ENCODE measurements around the gene MAPK4.

GRCh38 chr18:50697509-50697908, 137.6 kb downstream of the MAPK4 start:
- TF ChIP-seq, protein P1, sequence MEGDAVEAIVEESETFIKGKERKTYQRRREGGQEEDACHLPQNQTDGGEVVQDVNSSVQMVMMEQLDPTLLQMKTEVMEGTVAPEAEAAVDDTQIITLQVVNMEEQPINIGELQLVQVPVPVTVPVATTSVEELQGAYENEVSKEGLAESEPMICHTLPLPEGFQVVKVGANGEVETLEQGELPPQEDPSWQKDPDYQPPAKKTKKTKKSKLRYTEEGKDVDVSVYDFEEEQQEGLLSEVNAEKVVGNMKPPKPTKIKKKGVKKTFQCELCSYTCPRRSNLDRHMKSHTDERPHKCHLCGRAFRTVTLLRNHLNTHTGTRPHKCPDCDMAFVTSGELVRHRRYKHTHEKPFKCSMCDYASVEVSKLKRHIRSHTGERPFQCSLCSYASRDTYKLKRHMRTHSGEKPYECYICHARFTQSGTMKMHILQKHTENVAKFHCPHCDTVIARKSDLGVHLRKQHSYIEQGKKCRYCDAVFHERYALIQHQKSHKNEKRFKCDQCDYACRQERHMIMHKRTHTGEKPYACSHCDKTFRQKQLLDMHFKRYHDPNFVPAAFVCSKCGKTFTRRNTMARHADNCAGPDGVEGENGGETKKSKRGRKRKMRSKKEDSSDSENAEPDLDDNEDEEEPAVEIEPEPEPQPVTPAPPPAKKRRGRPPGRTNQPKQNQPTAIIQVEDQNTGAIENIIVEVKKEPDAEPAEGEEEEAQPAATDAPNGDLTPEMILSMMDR (IDR thresholded peaks at IDR 0.05 in 2 of 3, conservative IDR thresholded peaks at IDR 0.05 in 1 of 3; ENCODE audit: control insufficient read depth in 2 of 3, extremely low read depth in 1 of 3, insufficient read depth in 1 of 3, low read depth in 3 of 3, low read length in 3 of 3): no peak
- TF ChIP-seq CREB1 (IDR thresholded peaks at IDR 0.05; ENCODE audit: low read depth) (no peak), POLR2AphosphoS5 (IDR thresholded peaks at IDR 0.05; ENCODE audit: low read length) (no peak), PKNOX1 (IDR thresholded peaks at IDR 0.05) (no peak), ZNF217 (IDR thresholded peaks at IDR 0.05) (no peak), REST (IDR thresholded peaks at IDR 0.05; ENCODE audit: low read depth, low read length) (no peak), NR2C2 (IDR thresholded peaks at IDR 0.05; ENCODE audit: borderline replicate concordance, control insufficient read depth, insufficient read length, low read depth) (no peak), EP300 (IDR thresholded peaks at IDR 0.05; ENCODE audit: borderline replicate concordance in 1 of 2, control insufficient read depth in 1 of 2, low read depth in 2 of 2, low read length in 2 of 2) (no peak), TCF12 (IDR thresholded peaks at IDR 0.05; ENCODE audit: low read depth, low read length) (no peak)
- TF ChIP-seq, protein P2, sequence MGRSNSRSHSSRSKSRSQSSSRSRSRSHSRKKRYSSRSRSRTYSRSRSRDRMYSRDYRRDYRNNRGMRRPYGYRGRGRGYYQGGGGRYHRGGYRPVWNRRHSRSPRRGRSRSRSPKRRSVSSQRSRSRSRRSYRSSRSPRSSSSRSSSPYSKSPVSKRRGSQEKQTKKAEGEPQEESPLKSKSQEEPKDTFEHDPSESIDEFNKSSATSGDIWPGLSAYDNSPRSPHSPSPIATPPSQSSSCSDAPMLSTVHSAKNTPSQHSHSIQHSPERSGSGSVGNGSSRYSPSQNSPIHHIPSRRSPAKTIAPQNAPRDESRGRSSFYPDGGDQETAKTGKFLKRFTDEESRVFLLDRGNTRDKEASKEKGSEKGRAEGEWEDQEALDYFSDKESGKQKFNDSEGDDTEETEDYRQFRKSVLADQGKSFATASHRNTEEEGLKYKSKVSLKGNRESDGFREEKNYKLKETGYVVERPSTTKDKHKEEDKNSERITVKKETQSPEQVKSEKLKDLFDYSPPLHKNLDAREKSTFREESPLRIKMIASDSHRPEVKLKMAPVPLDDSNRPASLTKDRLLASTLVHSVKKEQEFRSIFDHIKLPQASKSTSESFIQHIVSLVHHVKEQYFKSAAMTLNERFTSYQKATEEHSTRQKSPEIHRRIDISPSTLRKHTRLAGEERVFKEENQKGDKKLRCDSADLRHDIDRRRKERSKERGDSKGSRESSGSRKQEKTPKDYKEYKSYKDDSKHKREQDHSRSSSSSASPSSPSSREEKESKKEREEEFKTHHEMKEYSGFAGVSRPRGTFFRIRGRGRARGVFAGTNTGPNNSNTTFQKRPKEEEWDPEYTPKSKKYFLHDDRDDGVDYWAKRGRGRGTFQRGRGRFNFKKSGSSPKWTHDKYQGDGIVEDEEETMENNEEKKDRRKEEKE (IDR thresholded peaks at IDR 0.05): no peak

All from GM12878 (cell line).